ENCODE measurements around the gene HIVEP3. TPM values are rescaled to one million over a fixed set of nuclear protein-coding genes. Genes with fewer than 3 reads are reported as not detected.

The HIVEP3 gene
- total RNA-seq, 2 donors from 2014 or later, result 2.3 to 12.8 TPM

DNA sequence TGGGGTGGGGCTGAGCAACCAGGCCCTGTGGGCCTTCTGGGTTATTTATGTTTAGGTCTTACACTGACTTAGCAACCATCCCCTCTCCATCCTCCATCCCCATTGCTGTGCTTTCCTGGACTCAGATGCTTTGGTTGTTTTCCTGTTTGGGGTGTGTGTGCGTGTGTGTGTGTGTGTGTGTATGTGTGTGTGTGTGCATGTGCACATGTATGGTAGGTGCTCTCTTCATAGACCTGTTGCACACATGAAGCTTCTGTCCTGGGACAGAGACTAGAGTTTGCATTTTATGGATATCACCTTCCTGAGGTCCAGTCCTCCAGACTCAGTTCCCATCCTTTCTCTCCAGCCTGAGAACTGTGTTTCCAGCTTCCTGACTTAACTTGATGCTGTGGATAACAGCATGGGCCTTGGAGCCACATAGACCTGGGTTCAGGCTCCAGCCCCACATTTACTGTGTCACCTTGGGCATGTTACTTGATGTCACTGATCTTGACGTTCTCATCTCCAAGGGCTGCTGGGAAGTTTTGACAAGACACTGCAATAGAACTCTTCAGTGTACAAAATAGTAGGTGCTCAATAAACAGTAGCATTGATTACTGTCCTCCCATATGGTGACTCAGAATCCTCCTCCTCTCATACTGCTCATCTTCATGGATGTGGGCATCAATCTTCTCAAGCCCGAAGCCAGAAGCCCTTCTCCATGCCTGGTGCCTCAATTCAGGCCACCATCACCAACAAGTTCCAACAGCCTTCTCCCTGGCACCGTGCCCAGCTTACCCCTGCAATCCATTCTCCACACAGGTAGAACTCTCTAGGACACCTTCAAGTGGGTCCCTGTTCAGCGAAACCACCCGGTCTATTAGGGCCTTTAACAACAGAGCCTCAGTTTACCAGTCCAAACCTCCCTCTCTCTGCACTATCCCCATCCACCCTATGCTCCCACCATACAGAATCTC lies 252.5 kb downstream of the HIVEP3 start:
- Histone ChIP-seq H3K27me3 (replicated peaks; ENCODE audit: insufficient read depth) (no peaks in the 10 kb centered on the region), H3K36me3 (no peaks in the 10 kb centered on the region), H3K27ac (no peak overlapping the region), H3K4me3 (no peak overlapping the region), H3K9me3 (no peaks in the 10 kb centered on the region), H3K4me1 (ENCODE audit: control insufficient read depth in 1 of 2, low read depth in 2 of 2) (peaks cover 10 to 20% of the 10 kb centered on the region in 2 donors)
- DNase-seq (ENCODE audit: low spot score), result no peak
- no peak for ATAC-seq (ENCODE audit: insufficient number of reproducible peaks, low FRiP score, low read depth)
- no peak for TF ChIP-seq CTCF (IDR thresholded peaks at IDR 0.05)

DNA sequence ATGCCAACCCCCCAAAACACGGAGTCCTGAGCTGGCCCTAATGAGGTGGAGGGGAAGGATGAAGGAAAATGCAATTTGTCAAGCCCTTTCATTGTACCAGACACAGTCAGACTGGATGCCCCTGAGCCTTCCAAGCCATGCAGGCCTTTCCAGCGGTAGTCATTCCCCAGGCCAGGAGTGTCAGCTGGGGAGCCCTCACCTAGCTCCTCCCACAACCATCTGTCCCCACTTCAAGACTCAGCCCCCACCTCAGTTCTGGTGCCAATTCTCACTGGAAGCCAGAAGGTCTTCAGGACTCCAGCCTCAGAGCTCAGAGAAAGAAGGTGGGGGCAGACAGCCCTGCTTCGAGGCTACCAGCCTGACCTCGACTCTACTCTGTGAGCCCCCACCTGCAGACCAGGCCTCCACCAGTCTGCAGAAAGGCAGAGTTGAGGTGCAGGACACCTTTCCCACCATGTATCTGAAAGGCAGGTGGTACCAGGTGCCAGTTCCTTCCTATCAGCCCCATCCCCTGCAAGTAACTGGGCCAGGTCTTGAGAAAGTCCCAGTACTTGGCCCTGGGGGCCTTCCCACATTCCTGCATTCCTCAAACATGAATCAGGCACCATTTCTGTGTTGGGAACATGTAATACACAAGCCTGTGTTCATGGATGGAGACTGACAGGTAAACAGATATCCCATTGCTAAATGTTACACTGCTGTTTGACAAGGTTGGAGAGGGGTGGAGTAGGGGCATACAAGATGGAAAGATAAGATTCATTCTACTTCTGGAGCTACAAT lies 253.7 kb downstream of the HIVEP3 start:
- Histone ChIP-seq H3K27me3 (replicated peaks; ENCODE audit: insufficient read depth) (no peaks in the 10 kb centered on the region), H3K4me3 (no peak overlapping the region), H3K36me3 (no peaks in the 10 kb centered on the region), H3K27ac (no peak overlapping the region), H3K4me1 (ENCODE audit: control insufficient read depth in 1 of 2, low read depth in 2 of 2) (peaks cover 12 to 24% of the 10 kb centered on the region in 2 donors), H3K9me3 (no peaks in the 10 kb centered on the region)
- ATAC-seq (ENCODE audit: insufficient number of reproducible peaks, low FRiP score, low read depth), result no peak
- no peak for TF ChIP-seq CTCF (IDR thresholded peaks at IDR 0.05)
- DNase-seq (ENCODE audit: low spot score), result no peak

DNA sequence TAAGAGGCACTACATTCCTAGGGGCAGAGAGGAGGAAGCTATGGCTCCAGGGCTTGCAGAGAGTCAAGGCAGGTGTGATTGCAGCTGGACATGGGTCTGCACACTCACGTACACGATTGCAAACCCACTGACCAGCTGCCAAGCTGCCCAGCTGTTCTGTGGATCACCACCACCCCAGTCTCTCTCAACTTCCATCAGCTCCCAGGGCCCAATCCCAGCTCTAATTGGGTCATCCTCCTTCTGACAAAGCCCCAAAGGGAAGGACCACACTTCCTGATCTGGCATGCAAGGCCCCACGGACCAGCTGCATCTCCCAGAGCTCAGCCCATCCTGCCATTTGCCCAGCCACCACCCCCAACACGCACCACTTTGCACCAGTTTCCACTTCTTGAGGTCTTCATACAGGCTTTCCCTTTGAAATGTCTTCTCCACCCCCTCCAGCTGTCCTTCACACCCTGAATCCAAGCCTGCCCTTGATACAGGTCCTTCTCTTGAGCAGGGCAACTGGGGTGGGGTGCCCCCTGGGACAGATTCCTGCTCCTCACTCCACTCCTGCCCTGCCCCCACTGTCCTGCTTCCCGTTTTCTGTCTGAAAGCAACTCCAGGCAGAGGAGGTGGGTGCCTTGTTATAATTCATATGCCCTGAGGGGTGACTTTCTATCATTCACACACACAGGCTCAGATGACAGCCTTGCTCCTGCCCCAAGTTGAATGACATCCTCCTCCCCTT lies 254.9 kb downstream of the HIVEP3 start:
- TF ChIP-seq CTCF (IDR thresholded peaks at IDR 0.05), result no peak
- no peak for DNase-seq (ENCODE audit: low spot score)
- Histone ChIP-seq H3K36me3 (no peaks in the 10 kb centered on the region), H3K4me1 (ENCODE audit: control insufficient read depth in 1 of 2, low read depth in 2 of 2) (peaks cover 12 to 24% of the 10 kb centered on the region in 2 donors), H3K27me3 (replicated peaks; ENCODE audit: insufficient read depth) (no peaks in the 10 kb centered on the region), H3K9me3 (no peaks in the 10 kb centered on the region), H3K27ac (peak overlapping the region; percentile 86 to 97), H3K4me3 (no peak overlapping the region)
- ATAC-seq (ENCODE audit: insufficient number of reproducible peaks, low FRiP score, low read depth), result no peak

DNA sequence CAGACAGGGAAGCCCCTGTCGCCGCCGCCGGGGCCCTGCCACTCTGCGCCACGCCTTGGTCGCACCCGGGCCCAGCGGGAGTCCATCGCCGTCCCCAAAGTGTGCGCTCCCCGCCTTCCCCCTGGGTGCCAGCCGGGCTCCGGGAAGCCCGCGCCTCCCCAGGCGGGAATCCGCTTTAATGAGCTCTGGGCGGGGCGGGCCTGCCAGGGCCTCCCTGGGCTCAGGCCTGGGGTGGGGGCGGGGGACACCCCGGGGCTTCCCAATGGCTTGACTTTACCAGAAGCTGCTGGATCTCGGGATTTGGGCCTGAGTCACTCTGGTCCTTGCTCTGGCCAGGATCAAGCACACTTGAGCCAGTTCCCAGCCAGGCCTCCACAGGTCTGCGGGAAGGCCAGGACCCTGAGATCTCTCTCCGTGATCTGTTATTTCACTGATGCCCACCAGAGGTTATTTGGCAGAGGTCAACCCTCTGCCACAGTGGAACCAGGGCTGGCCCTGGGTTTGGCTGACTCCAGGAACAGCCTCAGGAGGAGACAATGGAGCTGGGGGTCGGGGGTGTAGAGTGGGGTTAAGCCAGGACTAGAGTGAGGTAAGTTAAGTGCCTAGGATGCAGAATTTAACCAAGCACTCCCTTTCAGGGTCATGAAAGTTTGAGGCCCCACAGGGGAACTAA lies 255.8 kb downstream of the HIVEP3 start:
- Histone ChIP-seq H3K36me3 (no peaks in the 10 kb centered on the region), H3K4me3 (peak overlapping the region; percentile 83), H3K27me3 (replicated peaks; ENCODE audit: insufficient read depth) (no peaks in the 10 kb centered on the region), H3K4me1 (ENCODE audit: control insufficient read depth in 1 of 2, low read depth in 2 of 2) (peaks cover 12 to 24% of the 10 kb centered on the region in 2 donors), H3K27ac (peak overlapping the region; percentile 86 to 97), H3K9me3 (no peaks in the 10 kb centered on the region)
- peak; percentile 55 for DNase-seq (ENCODE audit: low spot score)
- no peak for TF ChIP-seq CTCF (IDR thresholded peaks at IDR 0.05)
- peak; percentile 60 for ATAC-seq (ENCODE audit: insufficient number of reproducible peaks, low FRiP score, low read depth)
